GM12878 (cell line): ENCODE data around the gene SOCS1. TPM values are rescaled to one million over a fixed set of nuclear protein-coding genes. Genes with fewer than 3 reads are reported as not detected.

Source experiments
- ATAC-seq: fragments of 200-7000 bp; cut with Tn5 transposase; 3 replicates; pipeline ENCODE4 v1.9.1; 2020; ENCODE audit warnings: mild to moderate bottlenecking, moderate library complexity
- BruUV-seq: library from RNA; stranded (reverse); fragments of 400-500 nt; replicated peaks from 2 replicates; lab custom pipeline; 2021; lab: Mats Ljungman, UMichigan
- CTCF ChIA-PET: fragments of 300-600 bp; sonication (Branson Sonifier 250); formaldehyde crosslinking; extraction: SDS; loops from one replicate; lab custom pipeline; 2021; ENCODE audit warnings: inconsistent platforms; lab: Yijun Ruan, JAX
- POLR2A ChIA-PET: fragments of 350-600 bp; formaldehyde crosslinking; extraction: SDS; loops from one replicate; lab custom pipeline; 2021; ENCODE audit warnings: inconsistent platforms; lab: Charles Lee
- RAD21 ChIA-PET: fragments of 300-600 bp; sonication (Branson Sonifier 250); formaldehyde crosslinking; loops from one replicate; lab custom pipeline; 2023; ENCODE audit warnings: antibody characterized with exemption; ENCODE audit not compliant: unreplicated experiment; lab: Charles Lee
- SMC1A ChIA-PET: fragments of 300-600 bp; sonication (Branson Sonifier 250); formaldehyde crosslinking; loops from one replicate; lab custom pipeline; 2023; ENCODE audit not compliant: unreplicated experiment, uncharacterized antibody; lab: Charles Lee
- DNase-seq: peaks from one replicate; pipeline ENCODE4 v3.0.0-alpha.2; 2011; ENCODE audit warnings: low read depth, low spot score
- FAIRE-seq: peaks from 3 replicates; lab custom pipeline; 2011; peaks lifted over from hg19 to GRCh38; lab: Jason Lieb, UNC
- H2AFZ ChIP-seq: 2 replicates; pipeline ENCODE4 v1.6.0; 2011; ENCODE audit warnings: low read depth, low read length, control low read depth; ENCODE audit not compliant: control insufficient read depth
- H3K27ac ChIP-seq: 2 replicates; pipeline ENCODE4 v1.5.1; 2011; ENCODE audit warnings: control low read depth; ENCODE audit not compliant: control insufficient read depth, insufficient read depth
- H3K27me3 ChIP-seq, 2 experiments: replicated peaks in 1 of 2; 2 replicates each; pipeline versions ENCODE4 v1.6.0 to v1.6.1; 2011; ENCODE audit warnings: low read length in 1 of 2; ENCODE audit not compliant: control insufficient read depth in 2 of 2, insufficient read depth in 2 of 2
- H3K36me3 ChIP-seq, 2 experiments: 2 replicates each; pipeline ENCODE4 v1.5.1; 2011; ENCODE audit warnings: low read length in 1 of 2; ENCODE audit not compliant: control insufficient read depth in 2 of 2, insufficient read depth in 2 of 2
- H3K4me1 ChIP-seq: 2 replicates; pipeline ENCODE4 v1.6.1; 2011; ENCODE audit warnings: mild to moderate bottlenecking, low read length, moderate library complexity, mixed read lengths; ENCODE audit not compliant: control insufficient read depth, insufficient read depth
- H3K4me2 ChIP-seq: 2 replicates; pipeline ENCODE4 v1.6.0; 2011; ENCODE audit warnings: control low read depth; ENCODE audit not compliant: control insufficient read depth, insufficient read depth
- H3K4me3 ChIP-seq: fragments of 200-600 bp; sonication (generic); 2 replicates; pipeline ENCODE4 v1.5.1; 2016
- H3K79me2 ChIP-seq: 2 replicates; pipeline ENCODE4 v1.6.0; 2011; ENCODE audit warnings: low read length; ENCODE audit not compliant: control insufficient read depth, insufficient read depth
- H3K9ac ChIP-seq: 2 replicates; pipeline ENCODE4 v1.8.0; 2011; ENCODE audit warnings: low read length, control low read depth, mixed read lengths; ENCODE audit not compliant: control insufficient read depth, insufficient read depth
- H3K9me3 ChIP-seq: replicated peaks from 3 replicates; pipeline ENCODE4 v1.5.1; 2011; ENCODE audit warnings: mild to moderate bottlenecking, low read length; ENCODE audit not compliant: control insufficient read depth, insufficient read depth
- H4K20me1 ChIP-seq: 2 replicates; pipeline ENCODE4 v1.6.0; 2011; ENCODE audit not compliant: control insufficient read depth, insufficient read depth
- ASH2L ChIP-seq: fragments of 300-600, 200-600 bp; sonication (generic); IDR thresholded peaks from 2 replicates; pipeline ENCODE4 v1.6.1; 2017; ENCODE audit warnings: low read depth, mild to moderate bottlenecking, borderline replicate concordance
- ATF7 ChIP-seq: fragments of 450-650 bp; IDR thresholded peaks from 2 replicates; pipeline ENCODE4 v1.6.1; 2016; ENCODE audit warnings: low read depth, mild to moderate bottlenecking
- CHD1 ChIP-seq: IDR thresholded peaks from 2 replicates; pipeline ENCODE4 v1.6.1; 2012; ENCODE audit warnings: low read depth, low read length, improper control_type of control experiment
- CHD2 ChIP-seq: IDR thresholded peaks from 2 replicates; pipeline ENCODE4 v1.6.1; 2011; ENCODE audit warnings: low read depth, low read length, improper control_type of control experiment, borderline replicate concordance
- EED ChIP-seq: sonication (generic); IDR thresholded peaks from 2 replicates; pipeline ENCODE4 v1.6.1; 2016; ENCODE audit warnings: antibody characterized with exemption, low read depth
- HDGF ChIP-seq: fragments of 450-650 bp; IDR thresholded peaks from 2 replicates; pipeline ENCODE4 v1.6.1; 2016; ENCODE audit warnings: antibody characterized with exemption
- JUNB ChIP-seq: IDR thresholded peaks from 2 replicates; pipeline ENCODE4 v1.6.1; 2016; ENCODE audit warnings: antibody characterized with exemption, mild to moderate bottlenecking
- PAX8 ChIP-seq: fragments of 450-650 bp; IDR thresholded peaks from 2 replicates; pipeline ENCODE4 v1.6.1; 2017; ENCODE audit warnings: mild to moderate bottlenecking, moderate library complexity
- POLR2AphosphoS2 ChIP-seq: IDR thresholded peaks from 2 replicates; pipeline ENCODE4 v1.6.1; 2011; ENCODE audit warnings: low read depth, mild to moderate bottlenecking, low read length, improper control_type of control experiment, moderate library complexity
- RAD21 ChIP-seq: IDR thresholded peaks from 2 replicates; pipeline ENCODE4 v1.6.1; 2011; ENCODE audit warnings: mild to moderate bottlenecking, low read depth, low read length, moderate library complexity; ENCODE audit not compliant: insufficient read depth
- RFX5 ChIP-seq: IDR thresholded peaks from 2 replicates; pipeline ENCODE4 v1.6.1; 2011; ENCODE audit warnings: low read depth, low read length, improper control_type of control experiment
- SMAD5 ChIP-seq: IDR thresholded peaks from 2 replicates; pipeline ENCODE4 v1.6.1; 2016; ENCODE audit warnings: antibody characterized with exemption, low read depth
- SP1 ChIP-seq: IDR thresholded peaks from one replicate; pipeline ENCODE4 v1.6.1; 2011; ENCODE audit warnings: low read depth, low read length
- SREBF2 ChIP-seq: IDR thresholded peaks from 2 replicates; pipeline ENCODE4 v1.6.1; 2012; ENCODE audit warnings: mild to moderate bottlenecking, low read length
- STAT1 ChIP-seq: fragments of 450-650 bp; conservative IDR thresholded peaks from 2 replicates; pipeline ENCODE4 v1.6.1; 2014; ENCODE audit warnings: antibody characterized with exemption, mild to moderate bottlenecking
- STAT3 ChIP-seq: IDR thresholded peaks from 2 replicates; pipeline ENCODE4 v1.6.1; 2011; ENCODE audit warnings: low read depth, low read length, improper control_type of control experiment
- ZZZ3 ChIP-seq: IDR thresholded peaks from 2 replicates; pipeline ENCODE4 v1.6.1; 2011; ENCODE audit warnings: low read depth; ENCODE audit not compliant: control insufficient read depth, insufficient read length
- WGBS: methylation state at CpG from one replicate; pipeline ENCODE4 v1.1.6; 2016; ENCODE audit warnings: low lambda C conversion rate; ENCODE audit not compliant: insufficient replicate concordance, insufficient coverage; ENCODE audit errors: missing lambda C conversion rate; 5-methylcytosine and 5-hydroxymethylcytosine counted together
- in situ Hi-C: fragments of 300-500 bp; cut with MboI; formaldehyde crosslinking; loops from 9 replicates; pipeline ENCODE4 v1.14.3; 2018; ENCODE audit warnings: mixed read lengths
- intact Hi-C: fragments of 100-400 bp; cut with micrococcal nuclease; formaldehyde crosslinking; loops from one replicate; pipeline ENCODE4 v1.14.2; 2022; ENCODE audit not compliant: unreplicated experiment
- polyA plus RNA-seq, 11 experiments: library from polyadenylated mRNA; depleted of rRNA in 4 of 11; unstranded in 6 of 11; stranded (reverse) in 5 of 11; fragments of >200 nt; fragmentation: Nextera tagmentation in 4 of 11; fragmentation: Illumina TruSeq in 1 of 11; extraction: Ambion mirVana in 4 of 11; extraction: Trizol in 1 of 11; gene quantifications; 1 replicate in 1 of 11; 2 replicates in 10 of 11; pipeline versions ENCODE4 v1.2.1 to v1.2.3, GENCODE V29; 2011 to 2016; ENCODE audit warnings: inconsistent platforms in 2 of 11, missing spikeins in 2 of 11, low read depth in 1 of 11
- total RNA-seq, 4 experiments: library from RNA; depleted of rRNA in 3 of 4; stranded (reverse); fragments of >200 nt in 3 of 4; fragmentation: Illumina TruSeq in 1 of 4; extraction: Trizol in 1 of 4; gene quantifications; 2 replicates each; pipeline versions ENCODE4 v1.2.1 to v1.2.3, GENCODE V29; 2013 to 2021
- TF ChIP-seq, protein P1 (sequence below): fragments of 450-650 bp; IDR thresholded peaks from 2 replicates; pipeline ENCODE4 v1.6.1; 2017; ENCODE audit warnings: antibody characterized with exemption, mild to moderate bottlenecking, moderate library complexity
- TF ChIP-seq, protein P2 (sequence below): fragments of 450-650 bp; IDR thresholded peaks from 2 replicates; pipeline ENCODE4 v1.6.1; 2017; ENCODE audit warnings: borderline replicate concordance

Gene SOCS1
- total and polyA plus RNA-seq, 10 of the 15 experiments (the other 5 are each of a cell fraction or from before 2014, with no cell fraction given) = 0.42 to 39.8 (median 11.2) TPM

DNA sequence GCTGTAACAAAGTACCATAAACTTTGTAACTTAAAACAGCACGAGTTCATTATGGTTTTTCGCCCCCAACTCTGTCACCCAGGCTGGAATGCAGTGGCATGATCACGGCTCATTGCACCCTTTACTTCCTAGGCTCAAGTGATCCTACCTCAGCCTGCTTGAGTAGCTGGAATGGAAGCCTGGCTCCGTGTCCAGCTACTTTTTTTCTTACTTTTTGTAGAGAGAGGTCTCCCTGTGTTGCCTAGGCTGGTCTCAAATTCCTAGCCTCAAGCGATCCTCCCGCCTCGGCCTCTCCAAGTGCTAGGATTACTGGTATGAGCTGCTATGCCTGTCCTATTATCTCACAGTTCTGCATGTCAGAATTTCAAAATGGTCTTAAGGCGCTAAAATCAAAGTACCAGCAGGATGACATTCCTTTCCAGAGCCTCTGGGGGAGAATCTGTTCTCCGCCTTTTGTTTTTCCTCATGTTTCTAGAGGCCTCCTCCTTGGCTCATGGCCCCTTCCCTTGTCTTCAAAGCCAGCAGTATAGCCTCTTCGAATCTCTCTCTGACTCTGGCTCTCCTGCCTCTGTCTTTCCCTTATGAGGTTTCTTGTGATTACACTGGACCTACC lies 35.2 kb upstream of the SOCS1 start:
- no peak for ATAC-seq
- in situ Hi-C loops (no loop called here), intact Hi-C loops (no loop called here)
- ChIA-PET POLR2A (no interaction called here), RAD21 (interaction anchor here (0.8 to 1.6 kb wide), 2 partner anchors 33 to 35 kb away, joined by 3 to 4 read pairs; partner anchors contain the start of gene SOCS1), CTCF (interaction anchor here (0.6 kb wide), 1 partner anchor 25 kb away, joined by 3 read pairs; no protein-coding TSS in a partner anchor), SMC1A (no interaction called here)
- no peaks in the 10 kb centered on the region for H3K9me3 ChIP-seq
- DNase-seq = no peak
- no peaks in the 10 kb centered on the region for H3K27me3 ChIP-seq
- H3K9ac ChIP-seq = no peak overlapping the region
- FAIRE-seq = no peak
- 79% methylated on average over 10 of the region's 10 CpGs for WGBS
- no peak for TF ChIP-seq RFX5
- no peak for TF ChIP-seq SP1
- TF ChIP-seq CHD1 = no peak
- no peak for TF ChIP-seq SMAD5
- TF ChIP-seq EED = no peak
- TF ChIP-seq HDGF = no peak
- TF ChIP-seq, protein P1, sequence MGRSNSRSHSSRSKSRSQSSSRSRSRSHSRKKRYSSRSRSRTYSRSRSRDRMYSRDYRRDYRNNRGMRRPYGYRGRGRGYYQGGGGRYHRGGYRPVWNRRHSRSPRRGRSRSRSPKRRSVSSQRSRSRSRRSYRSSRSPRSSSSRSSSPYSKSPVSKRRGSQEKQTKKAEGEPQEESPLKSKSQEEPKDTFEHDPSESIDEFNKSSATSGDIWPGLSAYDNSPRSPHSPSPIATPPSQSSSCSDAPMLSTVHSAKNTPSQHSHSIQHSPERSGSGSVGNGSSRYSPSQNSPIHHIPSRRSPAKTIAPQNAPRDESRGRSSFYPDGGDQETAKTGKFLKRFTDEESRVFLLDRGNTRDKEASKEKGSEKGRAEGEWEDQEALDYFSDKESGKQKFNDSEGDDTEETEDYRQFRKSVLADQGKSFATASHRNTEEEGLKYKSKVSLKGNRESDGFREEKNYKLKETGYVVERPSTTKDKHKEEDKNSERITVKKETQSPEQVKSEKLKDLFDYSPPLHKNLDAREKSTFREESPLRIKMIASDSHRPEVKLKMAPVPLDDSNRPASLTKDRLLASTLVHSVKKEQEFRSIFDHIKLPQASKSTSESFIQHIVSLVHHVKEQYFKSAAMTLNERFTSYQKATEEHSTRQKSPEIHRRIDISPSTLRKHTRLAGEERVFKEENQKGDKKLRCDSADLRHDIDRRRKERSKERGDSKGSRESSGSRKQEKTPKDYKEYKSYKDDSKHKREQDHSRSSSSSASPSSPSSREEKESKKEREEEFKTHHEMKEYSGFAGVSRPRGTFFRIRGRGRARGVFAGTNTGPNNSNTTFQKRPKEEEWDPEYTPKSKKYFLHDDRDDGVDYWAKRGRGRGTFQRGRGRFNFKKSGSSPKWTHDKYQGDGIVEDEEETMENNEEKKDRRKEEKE = no peak
- no peak for TF ChIP-seq STAT3
- no peak for TF ChIP-seq STAT1
- no peak for TF ChIP-seq ASH2L
- TF ChIP-seq RAD21 = no peak
- no peak for TF ChIP-seq CHD2
- no peak for TF ChIP-seq PAX8
- TF ChIP-seq, protein P2, sequence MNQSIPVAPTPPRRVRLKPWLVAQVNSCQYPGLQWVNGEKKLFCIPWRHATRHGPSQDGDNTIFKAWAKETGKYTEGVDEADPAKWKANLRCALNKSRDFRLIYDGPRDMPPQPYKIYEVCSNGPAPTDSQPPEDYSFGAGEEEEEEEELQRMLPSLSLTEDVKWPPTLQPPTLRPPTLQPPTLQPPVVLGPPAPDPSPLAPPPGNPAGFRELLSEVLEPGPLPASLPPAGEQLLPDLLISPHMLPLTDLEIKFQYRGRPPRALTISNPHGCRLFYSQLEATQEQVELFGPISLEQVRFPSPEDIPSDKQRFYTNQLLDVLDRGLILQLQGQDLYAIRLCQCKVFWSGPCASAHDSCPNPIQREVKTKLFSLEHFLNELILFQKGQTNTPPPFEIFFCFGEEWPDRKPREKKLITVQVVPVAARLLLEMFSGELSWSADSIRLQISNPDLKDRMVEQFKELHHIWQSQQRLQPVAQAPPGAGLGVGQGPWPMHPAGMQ = no peak
- TF ChIP-seq POLR2AphosphoS2 = no peak
- TF ChIP-seq ZZZ3 = no peak
- TF ChIP-seq ATF7 = no peak
- no peak for TF ChIP-seq SREBF2
- TF ChIP-seq JUNB = no peak
- H2AFZ ChIP-seq = no peak overlapping the region
- peaks cover 12% of the 10 kb centered on the region for H3K4me1 ChIP-seq
- H3K4me2 ChIP-seq = no peak overlapping the region
- no peaks in the 10 kb centered on the region for H4K20me1 ChIP-seq
- BruUV-seq = no TSS peak
- H3K27ac ChIP-seq = no peak overlapping the region
- no peaks in the 10 kb centered on the region for H3K36me3 ChIP-seq
- no peak overlapping the region for H3K4me3 ChIP-seq
- no peaks in the 10 kb centered on the region for H3K79me2 ChIP-seq
